K562 (cell line): ENCODE results near the gene FERMT3. TPM values are rescaled to one million over a fixed set of nuclear protein-coding genes. Genes with fewer than 3 reads are reported as not detected.
A peak's percentile ranks its signal among the peaks of the same experiment; 100 is the strongest.

Source experiments
- GTF2A2 ChIP-seq: IDR thresholded peaks from 2 replicates; pipeline ENCODE4 v1.6.1; 2016; ENCODE audit warnings: mild to moderate bottlenecking, missing genetic modification characterization, missing compliant biosample characterization
- HDAC1 ChIP-seq, 2 experiments: fragments of 450-650 bp; IDR thresholded peaks; 2 replicates each; pipeline ENCODE4 v1.6.1; 2016 to 2017; ENCODE audit warnings: inconsistent platforms in 1 of 2, mild to moderate bottlenecking in 1 of 2, moderate library complexity in 1 of 2
- HLTF ChIP-seq: fragments of 450-650 bp; IDR thresholded peaks from 2 replicates; pipeline ENCODE4 v1.6.1; 2016
- KDM1A ChIP-seq, 2 experiments: fragments of 450-650 bp; IDR thresholded peaks; 2 replicates each; pipeline ENCODE4 v1.6.1; 2016; ENCODE audit warnings: mild to moderate bottlenecking in 2 of 2
- KDM5B ChIP-seq: fragments of 200-600 bp; sonication (generic); IDR thresholded peaks from 2 replicates; pipeline ENCODE4 v1.6.1; 2012; ENCODE audit warnings: low read depth, mild to moderate bottlenecking, moderate library complexity, low read length, control low read depth, inconsistent platforms; ENCODE audit not compliant: insufficient replicate concordance
- MTA1 ChIP-seq: fragments of 450-650 bp; IDR thresholded peaks from 2 replicates; pipeline ENCODE4 v1.6.1; 2017; ENCODE audit warnings: borderline replicate concordance
- MTA2 ChIP-seq: fragments of 450-650 bp; IDR thresholded peaks from 2 replicates; pipeline ENCODE4 v1.6.1; 2016; ENCODE audit warnings: low read depth
- RB1 ChIP-seq: fragments of 450-650 bp; IDR thresholded peaks from 2 replicates; pipeline ENCODE4 v1.6.1; 2017; ENCODE audit warnings: low read depth, mild to moderate bottlenecking
- RBM39 ChIP-seq: fragments of 200-400 bp; formaldehyde crosslinking; optimal IDR thresholded peaks from 2 replicates; pipeline ENCODE3; 2018; ENCODE audit warnings: low read depth, low read length
- TCF7L2 ChIP-seq: fragments of 150-350 bp; IDR thresholded peaks from 2 replicates; pipeline ENCODE4 v1.6.1; 2016; ENCODE audit warnings: low read depth, mild to moderate bottlenecking, low read length, moderate library complexity
- TEAD1 ChIP-seq, 2 experiments: fragments of 450-650 bp in 1 of 2; sonication (generic) in 1 of 2; formaldehyde crosslinking; IDR thresholded peaks; 2 replicates each; pipeline versions ENCODE4 v1.4.0 to v1.8.0; 2020 to 2022; ENCODE audit warnings: mild to moderate bottlenecking in 2 of 2, missing genetic modification reagents in 1 of 2
- U2AF1 ChIP-seq: fragments of 200-400 bp; formaldehyde crosslinking; optimal IDR thresholded peaks from 2 replicates; pipeline ENCODE3; 2017; ENCODE audit warnings: mild to moderate bottlenecking, low read depth, low read length, moderate library complexity
- ZKSCAN8 ChIP-seq: fragments of 200-800 bp; sonication (Bioruptor generic); IDR thresholded peaks from 2 replicates; pipeline ENCODE4 v1.6.1; 2016; ENCODE audit warnings: missing genetic modification characterization, missing compliant biosample characterization
- ZNF740 ChIP-seq, 3 experiments: fragments of 200-800 bp in 1 of 3; sonication (Bioruptor generic) in 1 of 3; sonication (generic) in 1 of 3; formaldehyde crosslinking in 1 of 3; IDR thresholded peaks; 2 replicates each; pipeline versions ENCODE4 v1.6.1 to v1.8.0; 2016 to 2022; ENCODE audit warnings: mild to moderate bottlenecking in 2 of 3, missing compliant biosample characterization in 2 of 3, missing genetic modification characterization in 2 of 3, missing genetic modification reagents in 1 of 3
- polyA plus RNA-seq, 8 experiments: library from polyadenylated mRNA; depleted of rRNA in 4 of 8; stranded (reverse) in 5 of 8; unstranded in 3 of 8; fragments of >200 nt; fragmentation: Nextera tagmentation in 2 of 8; fragmentation: Illumina TruSeq in 1 of 8; extraction: Ambion mirVana in 2 of 8; extraction: Trizol in 1 of 8; gene quantifications; 2 replicates each; pipeline versions ENCODE4 v1.2.1 to v1.2.3, GENCODE V29; 2011 to 2014; ENCODE audit warnings: inconsistent platforms in 1 of 8, missing spikeins in 1 of 8
- total RNA-seq, 7 experiments: library from RNA; depleted of rRNA in 6 of 7; stranded (reverse); fragments of >200 nt in 6 of 7; fragmentation: Illumina TruSeq in 2 of 7; extraction: Trizol in 2 of 7; gene quantifications; 2 replicates each; pipeline versions ENCODE4 v1.2.1 to v1.2.3, GENCODE V29; 2011 to 2021; ENCODE audit warnings: low replicate concordance in 1 of 7
- TF ChIP-seq, protein P1 (sequence below): fragments of 450-650 bp; IDR thresholded peaks from 2 replicates; pipeline ENCODE4 v1.6.1; 2016; ENCODE audit warnings: low read depth
- TF ChIP-seq, protein P2 (sequence below): sonication (generic); formaldehyde crosslinking; IDR thresholded peaks from 2 replicates; pipeline ENCODE4 v1.8.0; 2022; ENCODE audit warnings: mild to moderate bottlenecking, missing genetic modification reagents

The FERMT3 gene
- total and polyA plus RNA-seq, 9 of the 15 experiments (the other 6 are each of a cell fraction or from before 2014, with no cell fraction given), result 3.2 to 275 (median 79.7) TPM

DNA sequence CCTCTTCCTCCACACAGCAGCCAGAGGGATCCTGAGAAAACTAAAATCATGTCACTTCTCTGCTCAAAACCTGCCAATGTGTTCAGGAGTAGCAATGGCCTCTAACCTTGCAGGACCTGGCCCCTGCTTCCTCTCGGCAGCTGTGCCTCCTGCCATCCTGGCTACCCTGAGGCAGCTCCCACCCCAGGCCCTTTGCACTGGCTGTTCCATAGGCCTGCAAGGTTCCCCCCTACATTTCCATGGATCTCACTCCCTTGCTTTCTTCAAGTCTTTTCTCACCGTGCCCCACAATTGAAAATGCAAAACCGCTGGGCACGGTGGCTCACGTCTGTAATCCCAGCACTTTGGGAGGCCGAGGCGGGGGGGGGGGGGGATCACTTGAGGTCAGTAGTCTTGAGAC is 22.6 kb upstream of the FERMT3 start (continued):
- TF ChIP-seq, protein P1, sequence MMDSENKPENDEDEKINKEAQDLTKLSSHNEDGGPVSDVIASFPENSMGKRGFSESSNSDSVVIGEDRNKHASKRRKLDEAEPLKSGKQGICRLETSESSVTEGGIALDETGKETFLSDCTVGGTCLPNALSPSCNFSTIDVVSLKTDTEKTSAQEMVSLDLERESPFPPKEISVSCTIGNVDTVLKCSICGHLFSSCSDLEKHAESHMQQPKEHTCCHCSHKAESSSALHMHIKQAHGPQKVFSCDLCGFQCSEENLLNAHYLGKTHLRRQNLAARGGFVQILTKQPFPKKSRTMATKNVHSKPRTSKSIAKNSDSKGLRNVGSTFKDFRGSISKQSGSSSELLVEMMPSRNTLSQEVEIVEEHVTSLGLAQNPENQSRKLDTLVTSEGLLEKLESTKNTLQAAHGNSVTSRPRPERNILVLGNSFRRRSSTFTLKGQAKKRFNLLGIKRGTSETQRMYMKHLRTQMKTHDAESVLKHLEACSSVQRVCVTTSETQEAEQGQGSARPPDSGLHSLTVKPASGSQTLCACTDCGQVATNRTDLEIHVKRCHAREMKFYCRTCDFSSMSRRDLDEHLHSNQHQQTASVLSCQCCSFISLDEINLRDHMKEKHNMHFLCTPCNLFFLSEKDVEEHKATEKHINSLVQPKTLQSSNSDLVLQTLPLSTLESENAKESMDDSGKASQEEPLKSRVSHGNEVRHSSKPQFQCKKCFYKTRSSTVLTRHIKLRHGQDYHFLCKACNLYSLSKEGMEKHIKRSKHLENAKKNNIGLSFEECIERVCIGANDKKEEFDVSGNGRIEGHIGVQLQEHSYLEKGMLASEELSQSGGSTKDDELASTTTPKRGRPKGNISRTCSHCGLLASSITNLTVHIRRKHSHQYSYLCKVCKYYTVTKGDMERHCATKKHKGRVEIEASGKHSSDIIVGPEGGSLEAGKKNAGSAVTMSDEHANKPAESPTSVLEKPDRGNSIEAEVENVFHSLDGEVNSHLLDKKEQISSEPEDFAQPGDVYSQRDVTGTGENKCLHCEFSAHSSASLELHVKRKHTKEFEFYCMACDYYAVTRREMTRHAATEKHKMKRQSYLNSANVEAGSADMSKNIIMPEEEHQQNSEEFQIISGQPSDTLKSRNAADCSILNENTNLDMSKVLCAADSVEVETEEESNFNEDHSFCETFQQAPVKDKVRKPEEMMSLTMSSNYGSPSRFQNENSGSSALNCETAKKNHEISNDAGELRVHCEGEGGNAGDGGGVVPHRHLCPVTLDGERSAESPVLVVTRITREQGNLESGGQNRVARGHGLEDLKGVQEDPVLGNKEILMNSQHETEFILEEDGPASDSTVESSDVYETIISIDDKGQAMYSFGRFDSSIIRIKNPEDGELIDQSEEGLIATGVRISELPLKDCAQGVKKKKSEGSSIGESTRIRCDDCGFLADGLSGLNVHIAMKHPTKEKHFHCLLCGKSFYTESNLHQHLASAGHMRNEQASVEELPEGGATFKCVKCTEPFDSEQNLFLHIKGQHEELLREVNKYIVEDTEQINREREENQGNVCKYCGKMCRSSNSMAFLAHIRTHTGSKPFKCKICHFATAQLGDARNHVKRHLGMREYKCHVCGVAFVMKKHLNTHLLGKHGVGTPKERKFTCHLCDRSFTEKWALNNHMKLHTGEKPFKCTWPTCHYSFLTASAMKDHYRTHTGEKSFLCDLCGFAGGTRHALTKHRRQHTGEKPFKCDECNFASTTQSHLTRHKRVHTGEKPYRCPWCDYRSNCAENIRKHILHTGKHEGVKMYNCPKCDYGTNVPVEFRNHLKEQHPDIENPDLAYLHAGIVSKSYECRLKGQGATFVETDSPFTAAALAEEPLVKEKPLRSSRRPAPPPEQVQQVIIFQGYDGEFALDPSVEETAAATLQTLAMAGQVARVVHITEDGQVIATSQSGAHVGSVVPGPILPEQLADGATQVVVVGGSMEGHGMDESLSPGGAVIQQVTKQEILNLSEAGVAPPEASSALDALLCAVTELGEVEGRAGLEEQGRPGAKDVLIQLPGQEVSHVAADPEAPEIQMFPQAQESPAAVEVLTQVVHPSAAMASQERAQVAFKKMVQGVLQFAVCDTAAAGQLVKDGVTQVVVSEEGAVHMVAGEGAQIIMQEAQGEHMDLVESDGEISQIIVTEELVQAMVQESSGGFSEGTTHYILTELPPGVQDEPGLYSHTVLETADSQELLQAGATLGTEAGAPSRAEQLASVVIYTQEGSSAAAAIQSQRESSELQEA, result no peak
- TF ChIP-seq ZKSCAN8 (no peak), U2AF1 (no peak), ZNF740 (CRISPR knock-in tag; IDR thresholded peaks at IDR 0.05) (peak; percentile 55; the same call in 1 of the 2 replicates), ZNF740 (tag; IDR thresholded peaks at IDR 0.05) (no peak), RB1 (no peak), HLTF (no peak), RBM39 (no peak), KDM1A (IDR thresholded peaks at IDR 0.05) (peak; percentile 7 to 25; a peak in 1 of 4 replicates), MTA1 (no peak), HDAC1 (IDR thresholded peaks at IDR 0.05) (no peak; a peak in 1 of 4 replicates), TEAD1 (CRISPR knock-in tag; IDR thresholded peaks at IDR 0.05) (no peak), MTA2 (no peak), KDM5B (no peak), GTF2A2 (no peak), TCF7L2 (no peak)
- TF ChIP-seq, protein P2, sequence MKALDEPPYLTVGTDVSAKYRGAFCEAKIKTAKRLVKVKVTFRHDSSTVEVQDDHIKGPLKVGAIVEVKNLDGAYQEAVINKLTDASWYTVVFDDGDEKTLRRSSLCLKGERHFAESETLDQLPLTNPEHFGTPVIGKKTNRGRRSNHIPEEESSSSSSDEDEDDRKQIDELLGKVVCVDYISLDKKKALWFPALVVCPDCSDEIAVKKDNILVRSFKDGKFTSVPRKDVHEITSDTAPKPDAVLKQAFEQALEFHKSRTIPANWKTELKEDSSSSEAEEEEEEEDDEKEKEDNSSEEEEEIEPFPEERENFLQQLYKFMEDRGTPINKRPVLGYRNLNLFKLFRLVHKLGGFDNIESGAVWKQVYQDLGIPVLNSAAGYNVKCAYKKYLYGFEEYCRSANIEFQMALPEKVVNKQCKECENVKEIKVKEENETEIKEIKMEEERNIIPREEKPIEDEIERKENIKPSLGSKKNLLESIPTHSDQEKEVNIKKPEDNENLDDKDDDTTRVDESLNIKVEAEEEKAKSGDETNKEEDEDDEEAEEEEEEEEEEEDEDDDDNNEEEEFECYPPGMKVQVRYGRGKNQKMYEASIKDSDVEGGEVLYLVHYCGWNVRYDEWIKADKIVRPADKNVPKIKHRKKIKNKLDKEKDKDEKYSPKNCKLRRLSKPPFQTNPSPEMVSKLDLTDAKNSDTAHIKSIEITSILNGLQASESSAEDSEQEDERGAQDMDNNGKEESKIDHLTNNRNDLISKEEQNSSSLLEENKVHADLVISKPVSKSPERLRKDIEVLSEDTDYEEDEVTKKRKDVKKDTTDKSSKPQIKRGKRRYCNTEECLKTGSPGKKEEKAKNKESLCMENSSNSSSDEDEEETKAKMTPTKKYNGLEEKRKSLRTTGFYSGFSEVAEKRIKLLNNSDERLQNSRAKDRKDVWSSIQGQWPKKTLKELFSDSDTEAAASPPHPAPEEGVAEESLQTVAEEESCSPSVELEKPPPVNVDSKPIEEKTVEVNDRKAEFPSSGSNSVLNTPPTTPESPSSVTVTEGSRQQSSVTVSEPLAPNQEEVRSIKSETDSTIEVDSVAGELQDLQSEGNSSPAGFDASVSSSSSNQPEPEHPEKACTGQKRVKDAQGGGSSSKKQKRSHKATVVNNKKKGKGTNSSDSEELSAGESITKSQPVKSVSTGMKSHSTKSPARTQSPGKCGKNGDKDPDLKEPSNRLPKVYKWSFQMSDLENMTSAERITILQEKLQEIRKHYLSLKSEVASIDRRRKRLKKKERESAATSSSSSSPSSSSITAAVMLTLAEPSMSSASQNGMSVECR (CRISPR knock-in tag), result no peak
